Measurements from ENCODE around the gene RNF17.
A peak's percentile ranks its signal among the peaks of the same experiment; 100 is the strongest.

Gene RNF17

GRCh38 chr13:24863748-24864540, 100.0 kb downstream of the RNF17 start:
- no peak for DNase-seq

- no peak for DNase-seq
These were observed 100.6 kb downstream of the RNF17 start for GRCh38 chr13:24864579-24864978.

GRCh38 chr13:24865163-24865953, 101.4 kb downstream of the RNF17 start:
- no peak for DNase-seq

- no peak for DNase-seq
These were observed 102.5 kb downstream of the RNF17 start for GRCh38 chr13:24866488-24866887.

GRCh38 chr13:24868874-24869273, 104.9 kb downstream of the RNF17 start:
- no peak for DNase-seq

GRCh38 chr13:24870380-24870760, 106.4 kb downstream of the RNF17 start:
- DNase-seq = no peak

GRCh38 chr13:24875566-24875965, 111.6 kb downstream of the RNF17 start:
- DNase-seq = no peak

- no peak for DNase-seq
These were observed 113.6 kb downstream of the RNF17 start for GRCh38 chr13:24877531-24877930.

GRCh38 chr13:24878340-24878739, 114.4 kb downstream of the RNF17 start:
- DNase-seq = no peak

GRCh38 chr13:24882665-24883064, 118.7 kb downstream of the RNF17 start:
- no peak for DNase-seq

- no peak for DNase-seq
These were observed 123.8 kb downstream of the RNF17 start for GRCh38 chr13:24887759-24888158.

- no peak for DNase-seq
These were observed 124.4 kb downstream of the RNF17 start for GRCh38 chr13:24888291-24888931.

GRCh38 chr13:24890256-24890655, 126.3 kb downstream of the RNF17 start:
- DNase-seq = no peak

GRCh38 chr13:24891476-24892108, 127.6 kb downstream of the RNF17 start:
- DNase-seq = no peak

- DNase-seq = peak; percentile 61
These were observed 128.9 kb downstream of the RNF17 start for GRCh38 chr13:24892829-24893228.

GRCh38 chr13:24893863-24894262, 129.9 kb downstream of the RNF17 start:
- DNase-seq = no peak

GRCh38 chr13:24894277-24894971, 130.5 kb downstream of the RNF17 start:
- DNase-seq = no peak

- no peak for DNase-seq
These were observed 131.0 kb downstream of the RNF17 start for GRCh38 chr13:24894972-24895300.

GRCh38 chr13:24896061-24896460, 132.1 kb downstream of the RNF17 start:
- DNase-seq = no peak

GRCh38 chr13:24897293-24897692, 133.3 kb downstream of the RNF17 start:
- no peak for DNase-seq

- DNase-seq = no peak
These were observed 135.6 kb downstream of the RNF17 start for GRCh38 chr13:24899601-24900000.

GRCh38 chr13:24900507-24900906, 136.5 kb downstream of the RNF17 start:
- DNase-seq = no peak
